Thoracic aorta (tissue), 2 donors: ENCODE measurements around the gene IL19. TPM values are rescaled to one million over a fixed set of nuclear protein-coding genes. Genes with fewer than 3 reads are reported as not detected.

Source experiments
- ATAC-seq: fragments of 150-250 bp; one replicate; pipeline ENCODE4 v1.8.0; 2017; ENCODE audit warnings: low read depth; ENCODE audit not compliant: insufficient number of reproducible peaks, low FRiP score
- DNase-seq: peaks from one replicate; pipeline ENCODE4 v3.0.0-alpha.2; 2020; ENCODE audit warnings: low spot score
- H3K27ac ChIP-seq, 2 donors: fragments of 200-600 bp; sonication (generic); 1 replicate in 1 of 2; 2 replicates in 1 of 2; pipeline ENCODE4 v1.5.1; 2016; ENCODE audit warnings: mild to moderate bottlenecking in 2 of 2, moderate library complexity in 2 of 2
- H3K27me3 ChIP-seq: fragments of 200-600 bp; sonication (generic); replicated peaks from 2 replicates; pipeline ENCODE4 v1.6.0; 2016; ENCODE audit warnings: mild to moderate bottlenecking; ENCODE audit not compliant: insufficient read depth
- H3K36me3 ChIP-seq: fragments of 200-600 bp; sonication (generic); one replicate; pipeline ENCODE4 v1.5.1; 2016
- H3K4me1 ChIP-seq, 2 donors: fragments of 200-600 bp; sonication (generic); 1 replicate in 1 of 2; 2 replicates in 1 of 2; pipeline versions ENCODE4 v1.5.1 to v1.6.0; 2016; ENCODE audit warnings: low read depth in 2 of 2, mild to moderate bottlenecking in 1 of 2; ENCODE audit not compliant: control insufficient read depth in 1 of 2
- H3K4me3 ChIP-seq: fragments of 200-600 bp; sonication (generic); 2 replicates; pipeline ENCODE4 v1.5.1; 2016; ENCODE audit warnings: mild to moderate bottlenecking
- H3K9me3 ChIP-seq: fragments of 200-600 bp; sonication (generic); 2 replicates; pipeline ENCODE4 v1.5.1; 2016
- CTCF ChIP-seq: fragments of 200-600 bp; sonication (generic); IDR thresholded peaks from one replicate; pipeline ENCODE4 v1.5.1; 2019; ENCODE audit warnings: antibody characterized with exemption
- total RNA-seq, 2 donors: library from RNA; depleted of rRNA; stranded (reverse); fragments of >200 nt; gene quantifications; one replicate each; pipeline versions ENCODE4 v1.1.0 to v1.2.3, GENCODE V29; 2016

Gene IL19
- total RNA-seq, 2 donors from 2014 or later = not detected

DNA sequence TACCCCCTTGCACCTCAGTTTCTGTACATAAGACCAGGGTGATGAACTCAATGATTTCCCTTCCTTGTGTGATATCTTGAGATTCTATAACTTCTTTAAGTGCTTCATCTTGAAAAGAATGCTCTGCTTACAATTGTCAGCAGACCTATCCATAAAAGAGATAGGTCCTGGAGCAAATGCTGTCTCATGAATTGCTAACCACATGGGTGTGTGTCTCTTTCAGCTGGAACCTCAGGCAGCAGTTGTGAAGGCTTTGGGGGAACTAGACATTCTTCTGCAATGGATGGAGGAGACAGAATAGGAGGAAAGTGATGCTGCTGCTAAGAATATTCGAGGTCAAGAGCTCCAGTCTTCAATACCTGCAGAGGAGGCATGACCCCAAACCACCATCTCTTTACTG lies 97.7 kb downstream of the IL19 start:
- no peak for DNase-seq
- Histone ChIP-seq H3K27ac (no peak overlapping the region), H3K4me3 (no peak overlapping the region), H3K36me3 (no peaks in the 10 kb centered on the region), H3K27me3 (no peaks in the 10 kb centered on the region), H3K9me3 (no peaks in the 10 kb centered on the region), H3K4me1 (no peaks in the 10 kb centered on the region)
- TF ChIP-seq CTCF = no peak
- no peak for ATAC-seq

GRCh38 chr1:206872139-206872538 lies 101.6 kb downstream of the IL19 start:
- Histone ChIP-seq H3K27me3 (no peaks in the 10 kb centered on the region), H3K36me3 (no peaks in the 10 kb centered on the region), H3K4me3 (no peak overlapping the region), H3K27ac (no peak overlapping the region), H3K9me3 (no peaks in the 10 kb centered on the region), H3K4me1 (no peaks in the 10 kb centered on the region)
- ATAC-seq = no peak
- TF ChIP-seq CTCF = no peak
- DNase-seq = no peak

DNA sequence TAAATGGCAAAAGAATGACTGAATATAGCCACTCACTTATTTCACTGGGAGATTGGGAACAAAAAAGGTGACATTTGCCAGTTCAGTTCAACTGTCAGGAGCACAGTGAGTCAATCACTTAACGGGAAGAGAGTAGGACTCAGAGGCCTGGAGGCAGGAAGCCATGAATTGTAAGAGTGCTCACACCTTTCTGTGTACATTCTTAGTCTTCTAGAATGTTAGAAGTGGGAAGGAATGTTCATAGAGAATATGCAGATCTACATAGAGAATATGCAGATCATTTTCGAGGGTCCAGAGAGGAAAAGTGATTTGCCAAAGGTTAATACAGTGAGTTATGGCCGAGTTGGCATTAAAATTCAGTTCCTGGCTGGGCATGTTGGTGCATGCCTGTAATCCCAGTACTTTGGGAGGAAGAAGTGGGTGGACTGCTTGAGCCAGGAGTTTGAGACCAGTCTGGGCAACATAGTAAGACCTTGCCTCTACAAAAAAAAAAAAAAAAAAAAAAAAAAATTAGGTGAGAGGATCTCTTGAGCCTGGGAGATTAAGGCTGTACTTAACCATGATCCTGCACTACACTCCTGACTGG lies 103.1 kb downstream of the IL19 start:
- Histone ChIP-seq H3K4me1 (no peaks in the 10 kb centered on the region), H3K9me3 (peaks cover 10% of the 10 kb centered on the region), H3K27me3 (no peaks in the 10 kb centered on the region), H3K4me3 (no peak overlapping the region), H3K36me3 (no peaks in the 10 kb centered on the region), H3K27ac (no peak overlapping the region)
- ATAC-seq = no peak
- DNase-seq = no peak
- TF ChIP-seq CTCF = no peak

DNA sequence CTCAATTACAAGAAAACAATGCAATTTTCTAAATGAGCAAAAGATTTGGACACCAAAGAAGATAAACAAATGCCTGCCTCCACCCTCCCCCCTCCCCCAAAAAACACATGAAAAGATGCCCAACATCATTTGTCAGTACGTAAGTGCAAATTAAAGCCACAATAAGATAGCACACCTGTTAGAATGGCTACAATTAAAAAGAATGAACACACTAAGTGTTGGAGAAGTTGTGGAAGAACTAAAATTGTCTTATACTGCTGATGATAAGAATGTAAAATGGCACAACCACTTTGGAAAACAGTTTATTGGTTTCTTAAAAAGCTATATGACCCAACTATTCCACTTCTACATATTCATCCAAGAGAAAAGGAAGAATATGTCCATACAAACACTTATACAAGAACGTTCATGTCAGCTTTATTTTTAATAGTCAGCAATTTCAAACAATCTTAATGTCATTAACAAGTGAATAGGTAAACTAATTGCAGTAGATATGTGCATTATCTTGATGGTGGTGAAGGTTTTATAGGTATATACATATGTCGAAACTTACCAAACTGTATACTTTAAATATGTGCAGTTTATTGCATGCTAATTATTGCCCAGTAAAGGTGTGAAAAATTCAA lies 105.3 kb downstream of the IL19 start:
- DNase-seq (no peak), ATAC-seq (no peak)
- Histone ChIP-seq H3K27me3 (no peaks in the 10 kb centered on the region), H3K9me3 (peaks cover 14% of the 10 kb centered on the region), H3K4me1 (no peaks in the 10 kb centered on the region), H3K36me3 (no peaks in the 10 kb centered on the region), H3K27ac (no peak overlapping the region), H3K4me3 (no peak overlapping the region)
- no peak for TF ChIP-seq CTCF

GRCh38 chr1:206878456-206878855 lies 107.9 kb downstream of the IL19 start:
- TF ChIP-seq CTCF = no peak
- Histone ChIP-seq H3K36me3 (no peaks in the 10 kb centered on the region), H3K4me1 (no peaks in the 10 kb centered on the region), H3K9me3 (peaks cover 14% of the 10 kb centered on the region), H3K27me3 (no peaks in the 10 kb centered on the region), H3K27ac (no peak overlapping the region), H3K4me3 (no peak overlapping the region)
- DNase-seq (no peak), ATAC-seq (no peak)
